CD4-positive, alpha-beta T cell treated with Interleukin-2 at 100 ng/mL for 4 hours (primary cell): ENCODE results near the gene AP1M1.
"Not testable (repeated sequence)": the region's sequence is repeated elsewhere in the genome, so short reads cannot be mapped to it uniquely, and the experiment has no call there.

Source experiments
- DNase-seq: peaks from one replicate; pipeline ENCODE4 v3.0.0-alpha.2; 2020; ENCODE audit warnings: low spot score

AP1M1 gene

DNA sequence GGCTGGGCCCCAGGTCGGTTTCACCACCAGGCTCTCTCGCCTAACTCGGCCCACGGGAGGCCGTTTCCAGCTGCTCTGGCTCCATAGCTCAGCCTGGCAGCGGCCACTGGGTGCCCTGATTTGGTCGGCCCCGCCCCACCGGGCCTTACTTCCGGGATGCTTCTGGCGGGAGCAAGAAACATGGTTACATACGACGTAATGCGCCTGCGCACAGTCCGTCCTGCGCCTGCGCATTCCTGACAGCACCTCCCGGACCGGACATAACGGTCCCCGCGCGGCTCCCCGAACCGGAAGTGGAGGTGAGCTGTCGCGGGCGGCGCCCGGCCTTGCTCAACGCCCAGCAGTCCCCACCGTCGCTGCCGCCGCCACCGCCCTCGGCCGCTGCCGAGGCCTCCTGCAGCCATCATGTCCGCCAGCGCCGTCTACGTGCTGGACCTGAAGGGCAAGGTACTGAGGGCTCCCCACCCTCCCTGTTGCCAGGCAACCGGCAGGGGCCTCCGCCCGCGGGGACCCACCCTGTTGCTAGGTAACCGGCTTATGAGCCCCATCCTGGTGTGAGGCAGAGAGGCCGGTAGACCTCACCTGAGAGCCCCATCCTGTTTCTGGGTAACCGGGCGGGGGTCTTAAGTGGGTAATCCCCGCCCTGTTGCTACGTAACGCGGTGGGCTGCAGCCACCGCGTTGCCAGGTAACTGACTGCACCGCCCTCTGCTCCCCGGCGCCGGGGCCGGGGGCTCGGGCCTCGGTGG, at the start of gene AP1M1:
Gene AP1M1, plus strand, starts transcription at position 290 of the 748 bp plus-strand sequence. Its CDS starts 116 bp downstream, at position 406.
- DNase-seq = peak; percentile 99

DNA sequence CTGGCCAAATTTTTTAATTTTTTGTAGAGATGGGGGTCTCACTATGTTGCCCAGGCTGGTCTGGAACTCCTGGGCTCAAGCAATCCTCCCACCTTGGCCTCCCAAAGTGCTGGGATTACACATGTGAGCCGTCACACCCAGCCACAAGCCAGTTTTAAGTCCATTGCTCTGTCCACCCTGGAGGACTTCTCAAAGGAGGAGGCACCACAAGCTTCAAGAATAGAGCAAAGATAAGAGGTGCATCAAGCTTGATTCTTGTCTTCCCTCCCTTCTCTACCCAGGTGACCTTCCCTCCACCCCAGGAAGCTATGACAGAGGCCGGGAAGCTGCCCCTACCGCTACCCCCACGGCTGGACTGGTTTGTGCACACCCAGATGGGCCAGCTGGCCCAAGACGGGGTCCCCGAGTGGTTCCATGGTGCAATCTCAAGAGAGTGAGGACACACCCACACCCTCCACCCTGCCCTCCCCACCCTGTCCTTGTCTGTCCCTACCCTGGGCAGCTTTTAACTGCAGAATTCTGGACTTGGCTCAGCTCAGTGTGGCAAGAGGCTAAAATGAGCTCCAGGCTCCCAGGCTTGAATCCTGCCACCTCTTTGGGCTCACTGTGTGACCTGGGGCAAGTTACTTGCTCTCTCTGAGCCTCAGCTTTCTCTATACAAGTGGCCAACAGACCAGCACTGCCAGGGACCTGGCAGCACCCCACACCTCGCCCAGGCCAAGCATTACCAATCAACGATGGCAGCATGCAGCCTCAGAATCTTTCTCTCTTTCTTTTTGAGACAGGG, 49.1 kb upstream of the AP1M1 start:
- DNase-seq = no peak

DNA sequence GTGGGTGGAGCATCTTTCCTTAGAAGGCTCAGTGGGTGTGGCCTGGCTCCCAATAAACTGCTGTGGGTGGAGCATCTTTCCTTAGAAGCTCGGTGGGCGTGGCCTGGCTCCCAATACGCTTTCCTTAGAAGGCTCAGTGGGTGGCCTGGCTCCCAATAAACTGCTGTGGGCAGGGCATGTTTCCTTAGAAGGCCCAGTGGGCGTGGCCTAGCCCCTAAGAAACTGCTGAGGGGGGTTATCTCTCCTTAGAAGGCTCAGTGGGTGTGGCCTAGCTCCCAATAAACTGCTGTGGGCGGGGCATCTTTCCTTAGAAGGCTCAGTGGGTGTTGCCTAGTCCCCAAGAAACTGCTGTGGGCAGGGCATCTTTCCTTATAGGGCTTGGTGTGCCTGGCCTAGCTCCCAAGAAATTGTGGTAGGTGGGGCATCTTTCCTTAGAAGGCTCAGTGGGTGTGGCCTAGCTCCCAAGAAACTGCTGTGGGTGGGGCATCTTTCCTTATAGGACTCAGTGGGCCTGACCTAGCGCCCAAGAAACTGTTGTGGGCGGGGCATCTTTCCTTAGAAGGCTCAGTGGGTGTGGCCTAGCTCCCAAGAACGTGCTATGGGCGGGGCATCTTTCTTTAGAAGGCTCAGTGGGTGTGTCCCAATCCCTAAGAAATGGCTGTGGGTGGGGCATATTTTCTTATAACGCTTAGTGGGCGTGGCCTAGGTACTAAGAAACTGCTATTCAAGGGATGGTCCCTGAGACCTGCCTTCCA, 44.0 kb upstream of the AP1M1 start:
- no peak for DNase-seq

DNA sequence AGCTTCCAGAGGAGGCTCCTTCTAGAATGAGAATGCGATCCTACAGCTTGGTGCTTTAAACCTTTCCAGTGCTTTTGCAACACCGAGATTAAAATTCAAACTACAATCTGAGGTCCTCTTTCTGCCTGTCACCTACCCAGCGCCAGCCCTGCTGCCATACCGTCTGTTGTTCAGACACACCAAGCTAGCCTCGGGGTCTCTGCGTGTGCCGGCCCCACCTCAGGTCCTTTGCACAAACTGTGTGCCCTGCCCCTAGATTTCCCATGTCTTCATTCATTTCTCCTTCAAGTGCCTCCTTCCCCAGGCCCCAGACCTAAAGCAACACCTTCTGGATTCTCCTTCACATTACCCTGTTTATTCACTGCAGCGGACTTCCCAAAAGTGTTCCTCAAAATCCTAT, 43.2 kb upstream of the AP1M1 start:
- no peak for DNase-seq

GRCh38 chr19:16155128-16155527, 42.6 kb upstream of the AP1M1 start:
- DNase-seq = no peak

DNA sequence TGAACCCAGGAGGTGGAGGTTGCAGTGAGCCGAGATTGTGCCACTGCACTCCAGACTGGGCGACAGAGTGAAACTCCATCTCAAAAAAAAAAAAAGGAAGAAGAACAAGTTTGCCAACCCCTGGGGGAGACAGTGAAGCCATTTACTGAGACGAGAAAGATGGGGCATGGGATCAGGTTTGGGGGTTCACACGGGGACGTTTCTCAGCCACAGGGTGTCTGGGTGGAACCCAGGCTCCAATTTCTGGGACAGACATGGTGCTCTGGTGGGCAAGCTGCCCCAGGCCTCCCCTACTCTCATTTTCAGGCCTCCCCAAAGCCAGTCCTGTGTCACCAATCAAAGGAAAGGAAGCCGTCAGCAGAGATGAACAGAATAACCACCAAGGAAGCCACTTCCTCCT, 40.8 kb upstream of the AP1M1 start:
- no peak for DNase-seq

- no peak for DNase-seq
These were observed 40.1 kb upstream of the AP1M1 start for GRCh38 chr19:16157601-16158000.

DNA sequence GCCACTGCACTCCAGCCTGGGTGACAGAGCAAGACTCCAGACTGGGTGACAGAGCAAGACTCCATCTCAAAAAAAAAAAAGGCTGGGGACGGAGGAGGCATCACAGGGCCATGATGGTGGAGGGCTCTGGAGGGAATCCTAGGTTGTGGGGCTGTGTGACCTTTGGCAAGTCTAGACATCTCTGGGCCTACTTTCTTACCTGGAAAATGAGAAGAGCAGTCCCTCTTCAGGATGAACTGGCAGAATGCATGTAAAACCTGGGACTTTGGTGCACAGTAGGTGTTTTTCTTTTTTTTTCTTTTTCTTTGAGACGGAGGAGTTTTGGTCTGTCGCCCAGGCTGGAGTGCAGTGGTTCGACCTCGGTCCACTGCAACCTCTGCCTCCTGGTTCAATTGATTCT, 38.1 kb upstream of the AP1M1 start:
- no peak for DNase-seq

DNA sequence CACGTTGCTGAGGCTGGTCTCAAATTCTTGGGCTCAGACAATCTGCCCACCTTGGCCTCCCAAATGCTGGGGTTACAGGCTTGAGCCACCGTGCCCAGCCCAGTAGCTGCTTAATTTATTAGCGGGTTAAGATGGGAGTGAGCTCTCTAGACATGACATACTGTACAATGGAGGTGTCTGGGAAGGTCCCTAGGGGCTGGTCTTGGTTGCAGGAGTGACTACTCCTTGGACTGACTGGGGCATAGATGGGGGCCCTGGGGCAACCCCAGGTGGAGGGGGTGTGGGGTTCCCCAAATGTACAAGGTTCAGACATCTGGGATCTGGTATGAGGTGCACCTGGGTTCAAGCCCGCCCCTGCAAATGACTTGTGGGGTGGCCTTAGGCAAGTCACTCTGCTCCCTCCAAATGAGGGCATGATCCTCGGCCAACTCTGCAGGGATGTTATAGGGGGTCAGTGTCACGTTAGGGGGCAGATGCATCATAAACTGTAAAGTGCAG, 37.2 kb upstream of the AP1M1 start:
- DNase-seq = no peak

GRCh38 chr19:16160943-16161560, 36.7 kb upstream of the AP1M1 start:
- no peak for DNase-seq

- no peak for DNase-seq
These were observed 35.9 kb upstream of the AP1M1 start for GRCh38 chr19:16161840-16162239.

DNA sequence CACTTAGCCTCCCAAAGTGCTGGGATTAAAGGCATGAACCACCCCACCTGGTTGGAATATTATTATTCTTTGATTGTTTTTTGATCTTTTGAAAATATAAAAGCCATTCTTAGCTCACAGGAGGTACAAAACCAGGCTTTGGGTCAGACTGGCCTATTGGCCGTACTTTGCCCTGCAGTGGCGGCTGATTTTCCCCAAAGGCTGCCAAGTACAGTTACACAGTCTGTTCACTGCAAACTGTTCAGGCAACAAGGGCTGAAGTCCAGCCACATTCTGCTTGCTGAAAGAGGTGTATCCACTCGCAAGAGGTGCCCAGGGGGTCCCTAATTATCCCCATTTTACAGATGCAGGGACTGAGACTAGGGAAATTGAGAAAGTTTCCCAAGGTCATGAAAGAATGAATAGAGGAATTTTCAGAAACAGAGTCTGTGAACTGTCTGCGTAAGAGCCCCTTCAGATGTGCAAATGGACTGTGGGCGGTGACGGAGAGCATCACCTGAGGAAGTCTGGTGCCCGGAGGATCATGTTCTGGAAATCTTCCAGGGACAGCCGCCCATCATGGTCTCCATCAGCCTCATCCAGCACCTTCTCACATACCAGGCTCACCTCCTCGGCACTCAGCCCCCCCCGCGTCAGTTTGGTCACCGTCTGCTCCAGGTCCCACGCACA, 33.4 kb upstream of the AP1M1 start:
- DNase-seq = no peak

DNA sequence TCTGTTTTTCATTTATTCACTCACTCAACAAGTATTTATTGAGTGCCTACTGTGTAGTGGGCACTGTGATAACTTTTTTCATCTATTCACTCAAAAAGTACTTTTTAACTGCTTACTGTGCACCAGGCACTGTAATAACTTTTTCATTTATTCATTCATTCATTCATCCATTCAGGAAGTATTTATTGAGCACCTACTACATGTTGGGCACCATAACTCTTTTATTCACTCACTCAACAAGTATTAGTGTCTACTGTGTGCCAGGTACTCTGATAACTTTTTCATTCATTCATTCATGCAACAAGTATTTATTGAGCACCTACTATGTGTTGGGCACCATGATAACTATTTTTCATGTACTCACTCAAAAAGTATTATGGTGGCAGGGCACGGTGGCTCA, 31.3 kb upstream of the AP1M1 start:
- no peak for DNase-seq

DNA sequence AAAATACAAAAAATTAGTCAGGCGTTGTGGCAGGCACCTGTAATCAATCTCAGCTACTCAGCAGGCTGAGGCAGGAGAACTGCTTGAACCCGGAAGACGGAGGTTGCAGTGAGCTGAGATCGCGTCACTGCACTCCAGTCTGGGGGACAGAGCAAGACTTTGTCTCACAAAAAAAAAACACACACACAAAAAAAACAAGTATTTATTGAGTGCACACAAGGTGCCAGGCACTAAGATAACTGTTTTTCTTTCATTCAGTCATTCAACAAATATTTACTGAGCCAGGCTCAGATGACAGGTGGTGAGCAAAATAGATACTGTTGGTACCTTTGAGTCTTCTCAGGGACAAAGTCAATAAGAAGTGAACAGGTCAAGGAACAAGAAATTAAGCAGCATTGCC, 30.7 kb upstream of the AP1M1 start:
- no peak for DNase-seq

DNA sequence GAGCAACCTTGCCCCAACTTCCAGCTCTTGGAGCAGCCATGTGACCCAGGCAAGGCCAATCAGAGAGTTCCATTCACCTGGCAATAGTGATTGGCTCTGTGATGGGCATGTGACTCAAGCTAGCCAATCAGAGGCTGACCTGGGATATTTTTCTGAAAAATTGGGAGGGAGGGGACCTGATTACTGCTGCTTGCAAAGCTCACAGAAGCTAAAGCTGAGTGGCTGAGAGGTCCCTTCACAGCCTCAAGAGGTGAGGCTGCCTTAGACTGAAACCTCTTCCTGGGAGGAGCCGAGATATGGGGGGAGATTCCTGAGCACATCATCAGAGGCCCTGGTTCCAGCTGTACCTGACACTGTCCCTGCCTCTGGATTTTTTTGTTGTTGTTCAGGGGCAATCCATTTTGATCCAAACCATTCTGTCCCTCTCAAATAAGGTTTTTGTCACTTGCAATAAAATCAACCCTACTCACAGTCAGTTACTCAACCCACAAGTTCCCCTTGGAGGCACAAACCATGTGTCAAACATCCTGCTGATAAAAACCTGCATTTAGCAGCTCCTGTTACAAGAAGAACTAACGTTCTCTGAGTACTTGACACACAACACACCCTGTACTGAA, 29.1 kb upstream of the AP1M1 start:
- no peak for DNase-seq

- no peak for DNase-seq
These were observed 27.6 kb upstream of the AP1M1 start for GRCh38 chr19:16170134-16170533.

- no peak for DNase-seq
These were observed 21.8 kb upstream of the AP1M1 start for GRCh38 chr19:16175954-16176353.

GRCh38 chr19:16178866-16179265, 18.8 kb upstream of the AP1M1 start:
- DNase-seq = not testable (repeated sequence)

DNA sequence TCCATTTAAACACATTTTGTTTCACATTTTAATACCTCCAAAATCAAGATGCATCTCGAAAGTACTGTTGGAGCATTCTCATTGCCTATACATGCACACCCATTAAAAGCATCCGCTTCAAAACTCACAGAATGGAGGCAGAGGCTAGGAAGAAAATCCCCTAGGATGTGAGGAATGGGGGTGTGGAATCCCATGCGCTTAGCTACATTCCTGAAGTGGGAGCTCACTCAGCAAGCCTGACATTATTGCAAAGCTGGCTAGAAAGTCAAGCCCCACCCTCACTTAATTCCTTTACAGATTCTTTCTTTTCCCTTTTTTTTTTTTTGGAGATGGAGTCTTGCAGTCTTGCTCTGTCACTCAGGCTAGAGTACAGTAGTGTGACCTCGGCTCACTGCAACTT, 17.1 kb upstream of the AP1M1 start:
- no peak for DNase-seq

GRCh38 chr19:16184665-16185122, 13.0 kb upstream of the AP1M1 start:
- DNase-seq = no peak
